ENCODE data around the gene TULP1. TPM values are rescaled to one million over a fixed set of nuclear protein-coding genes. Genes with fewer than 3 reads are reported as not detected.

Gene TULP1
- total RNA-seq, 1 experiment from 2014 or later = not detected

DNA sequence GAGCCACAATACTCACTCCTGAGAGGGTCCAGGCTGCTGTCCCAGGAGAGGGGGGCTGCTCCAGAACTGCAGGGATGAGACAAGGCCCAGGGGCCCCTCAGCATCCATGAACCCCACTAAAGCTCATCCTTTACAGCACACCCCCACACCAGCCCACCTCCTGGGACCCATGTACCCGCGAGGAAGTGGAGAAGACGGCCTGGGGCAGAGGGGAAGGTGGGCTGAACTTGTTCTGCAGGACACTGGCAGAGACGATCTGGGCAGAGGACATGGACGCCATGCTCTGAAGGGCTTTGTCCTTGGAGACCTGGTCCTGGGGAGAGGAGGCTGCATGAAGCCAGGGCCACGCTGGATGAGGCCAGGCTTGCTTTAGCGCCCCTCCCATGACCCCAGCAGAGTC lies 34.4 kb downstream of the TULP1 start:
- Mint-ChIP-seq H3K36me3 (ENCODE audit: insufficient read depth in 1 of 3, low read depth in 3 of 3) (peaks cover 10 to 60% (median 49%) of the 10 kb centered on the region in 3 experiments), H3K4me1 (peaks cover 2 to 12% of the 10 kb centered on the region in 2 experiments; a peak in 3 of 4 replicates), H3K27ac (no peak overlapping the region; a peak in 1 of 7 replicates), H3K27me3 (ENCODE audit: low read depth) (peaks cover 1% of the 10 kb centered on the region; the same call in 1 of the 2 replicates), H3K9me3 (no peaks in the 10 kb centered on the region), H3K4me3 (no peak overlapping the region)
- Histone ChIP-seq H3K27ac (ENCODE audit: insufficient read length, low read depth, low read length) (no peak overlapping the region), H2BK12ac (ENCODE audit: insufficient read length, low read depth, low read length) (no peak overlapping the region), H3K9me3 (ENCODE audit: control insufficient read depth, low read depth, low read length) (no peaks in the 10 kb centered on the region), H3K79me2 (ENCODE audit: insufficient read depth, low read length) (no peaks in the 10 kb centered on the region), H3K23me2 (ENCODE audit: insufficient read length, low read depth, low read length, poor library complexity, severe bottlenecking) (no peaks in the 10 kb centered on the region), H3K4me2 (ENCODE audit: insufficient read depth, insufficient read length, low read length) (no peak overlapping the region), H3K56ac (ENCODE audit: insufficient read length, low read depth, low read length) (no peak overlapping the region), H2BK20ac (ENCODE audit: low read depth, low read length, poor library complexity, severe bottlenecking) (no peak overlapping the region), H3K23ac (ENCODE audit: insufficient read length, low read depth, low read length) (no peak overlapping the region), H2BK15ac (ENCODE audit: low read depth, low read length) (no peak overlapping the region), H2BK5ac (ENCODE audit: insufficient read length, low read length) (no peak overlapping the region), H3T11ph (ENCODE audit: low read length) (no peak overlapping the region), H4K8ac (replicated peaks; ENCODE audit: insufficient read length, low read depth, low read length) (no peak overlapping the region), H4K91ac (ENCODE audit: insufficient read length, low read depth, low read length) (no peak overlapping the region), H2AFZ (ENCODE audit: low read length) (no peak overlapping the region), H2AK5ac (ENCODE audit: insufficient read length, low read length) (no peak overlapping the region), H3K79me1 (ENCODE audit: insufficient read depth, low read depth, low read length, poor library complexity, severe bottlenecking) (no peaks in the 10 kb centered on the region), H4K20me1 (ENCODE audit: control insufficient read depth, insufficient read depth, insufficient read length) (no peaks in the 10 kb centered on the region), H3K4me1 (ENCODE audit: insufficient read depth, low read length) (no peaks in the 10 kb centered on the region), H3K18ac (ENCODE audit: insufficient read length, low read depth, low read length) (no peak overlapping the region), H3K27me3 (ENCODE audit: insufficient read depth, low read length) (no peaks in the 10 kb centered on the region), H2BK120ac (ENCODE audit: low read depth, low read length, poor library complexity, severe bottlenecking) (no peak overlapping the region), H3K14ac (ENCODE audit: insufficient read depth, low read length) (no peak overlapping the region), H3K4ac (ENCODE audit: low read depth, low read length) (no peak overlapping the region), H3K9ac (ENCODE audit: extremely low read depth, insufficient read length, low read length) (no peak overlapping the region), H4K5ac (ENCODE audit: insufficient read length, low read depth, low read length) (no peak overlapping the region)
- TF ChIP-seq, protein P1, sequence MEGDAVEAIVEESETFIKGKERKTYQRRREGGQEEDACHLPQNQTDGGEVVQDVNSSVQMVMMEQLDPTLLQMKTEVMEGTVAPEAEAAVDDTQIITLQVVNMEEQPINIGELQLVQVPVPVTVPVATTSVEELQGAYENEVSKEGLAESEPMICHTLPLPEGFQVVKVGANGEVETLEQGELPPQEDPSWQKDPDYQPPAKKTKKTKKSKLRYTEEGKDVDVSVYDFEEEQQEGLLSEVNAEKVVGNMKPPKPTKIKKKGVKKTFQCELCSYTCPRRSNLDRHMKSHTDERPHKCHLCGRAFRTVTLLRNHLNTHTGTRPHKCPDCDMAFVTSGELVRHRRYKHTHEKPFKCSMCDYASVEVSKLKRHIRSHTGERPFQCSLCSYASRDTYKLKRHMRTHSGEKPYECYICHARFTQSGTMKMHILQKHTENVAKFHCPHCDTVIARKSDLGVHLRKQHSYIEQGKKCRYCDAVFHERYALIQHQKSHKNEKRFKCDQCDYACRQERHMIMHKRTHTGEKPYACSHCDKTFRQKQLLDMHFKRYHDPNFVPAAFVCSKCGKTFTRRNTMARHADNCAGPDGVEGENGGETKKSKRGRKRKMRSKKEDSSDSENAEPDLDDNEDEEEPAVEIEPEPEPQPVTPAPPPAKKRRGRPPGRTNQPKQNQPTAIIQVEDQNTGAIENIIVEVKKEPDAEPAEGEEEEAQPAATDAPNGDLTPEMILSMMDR (conservative IDR thresholded peaks at IDR 0.05) = no peak
- WGBS (ENCODE audit: extremely low coverage, insufficient read length, low lambda C conversion rate) = no CpG with 5 or more reads among the region's 7 CpGs
- DNase-seq = no peak
